Panc1 (cell line): Measurements from ENCODE around the gene KIF18B. TPM values are rescaled to one million over a fixed set of nuclear protein-coding genes. Genes with fewer than 3 reads are reported as not detected.

Experiments
- ATAC-seq: fragments of 200-7000 bp; cut with Tn5 transposase; 2 replicates; pipeline ENCODE4 v1.9.1; 2020; ENCODE audit warnings: mild to moderate bottlenecking, moderate library complexity
- BruUV-seq: library from RNA; stranded (reverse); fragments of 400-500 nt; replicated peaks from 2 replicates; lab custom pipeline; 2021; lab: Mats Ljungman, UMichigan
- CTCF ChIA-PET: fragments of 300-600 bp; sonication (Branson Sonifier 250); formaldehyde crosslinking; loops from one replicate; lab custom pipeline; 2022; ENCODE audit warnings: antibody characterized with exemption; lab: Charles Lee
- POLR2A ChIA-PET: fragments of 300-600 bp; sonication (Branson Sonifier 250); formaldehyde crosslinking; loops from one replicate; lab custom pipeline; 2022; ENCODE audit warnings: antibody characterized with exemption; lab: Charles Lee
- DNase-seq: peaks from one replicate; pipeline ENCODE4 v3.0.0-alpha.2; 2010; ENCODE audit warnings: low read depth, low spot score
- H3K27ac ChIP-seq: 2 replicates; pipeline ENCODE4 v1.5.1; 2011; ENCODE audit warnings: mild to moderate bottlenecking, low read length, inconsistent platforms
- H3K27me3 ChIP-seq: fragments of 200-500 bp; sonication (Bioruptor generic); 2 replicates; pipeline ENCODE4 v1.6.0; 2014; ENCODE audit warnings: low read length, inconsistent platforms; ENCODE audit not compliant: control insufficient read depth, insufficient read depth
- H3K36me3 ChIP-seq: fragments of 200-500 bp; sonication (Bioruptor generic); 2 replicates; pipeline ENCODE4 v1.5.1; 2014; ENCODE audit warnings: inconsistent platforms, mild to moderate bottlenecking, low read length, moderate library complexity; ENCODE audit not compliant: control insufficient read depth, insufficient read depth
- H3K4me1 ChIP-seq: 2 replicates; pipeline ENCODE4 v1.5.1; 2011; ENCODE audit warnings: inconsistent platforms, mild to moderate bottlenecking, low read length, moderate library complexity; ENCODE audit not compliant: control insufficient read depth, insufficient read depth
- H3K4me3 ChIP-seq, 2 experiments: 2 replicates each; pipeline ENCODE4 v1.5.1; 2011 to 2012; ENCODE audit warnings: low read depth in 2 of 2, low read length in 2 of 2, mild to moderate bottlenecking in 2 of 2, inconsistent platforms in 1 of 2, moderate library complexity in 1 of 2
- H3K9me3 ChIP-seq: fragments of 200-500 bp; sonication (Bioruptor generic); 2 replicates; pipeline ENCODE4 v1.5.1; 2014; ENCODE audit warnings: low read depth, mild to moderate bottlenecking, inconsistent platforms, low read length, moderate library complexity; ENCODE audit not compliant: control insufficient read depth, insufficient read depth
- POLR2AphosphoS5 ChIP-seq: IDR thresholded peaks from 2 replicates; pipeline ENCODE4 v1.6.1; 2012; ENCODE audit warnings: mild to moderate bottlenecking, low read depth, low read length, moderate library complexity
- SIN3A ChIP-seq: IDR thresholded peaks from 2 replicates; pipeline ENCODE4 v1.6.1; 2012; ENCODE audit warnings: low read depth, mild to moderate bottlenecking, low read length, moderate library complexity, borderline replicate concordance; ENCODE audit not compliant: insufficient read depth
- TCF7L2 ChIP-seq: IDR thresholded peaks from 2 replicates; pipeline ENCODE4 v1.6.1; 2011; ENCODE audit warnings: mild to moderate bottlenecking, low read depth, low read length, inconsistent platforms
- in situ Hi-C: cut with HindIII; loops from 2 replicates; pipeline ENCODE4 v1.10.0; 2016; ENCODE audit warnings: low sequenced_read_pairs, low pct_unique_long_range_greater_than_20kb
- intact Hi-C: fragments of 100-400 bp; cut with micrococcal nuclease; formaldehyde crosslinking; loops from one replicate; pipeline ENCODE4 v1.10.0; 2022; ENCODE audit not compliant: unreplicated experiment
- total RNA-seq: library from RNA; stranded (reverse); gene quantifications from one replicate; pipeline ENCODE4 v1.2.1, GENCODE V29; 2021; ENCODE audit not compliant: unreplicated experiment
- TF ChIP-seq, protein P1 (sequence below), 2 experiments: IDR thresholded peaks; 2 replicates each; pipeline ENCODE4 v1.6.1; 2011 to 2012; ENCODE audit warnings: low read depth in 2 of 2, control low read depth in 1 of 2, low read length in 1 of 2, mild to moderate bottlenecking in 1 of 2, moderate library complexity in 1 of 2; ENCODE audit not compliant: insufficient read depth in 1 of 2
- TF ChIP-seq, protein P2 (sequence below): fragments of 450-650 bp; IDR thresholded peaks from 2 replicates; pipeline ENCODE4 v1.5.1; 2017; ENCODE audit warnings: mild to moderate bottlenecking

KIF18B gene
- total RNA-seq, 1 experiment from 2014 or later, result 31.3 TPM

- ATAC-seq (no peak), DNase-seq (no peak)
- in situ Hi-C loops, result no loop called here
- no peaks in the 10 kb centered on the region for H3K36me3 ChIP-seq
- TF ChIP-seq TCF7L2 (no peak), POLR2AphosphoS5 (no peak)
- TF ChIP-seq, protein P1, sequence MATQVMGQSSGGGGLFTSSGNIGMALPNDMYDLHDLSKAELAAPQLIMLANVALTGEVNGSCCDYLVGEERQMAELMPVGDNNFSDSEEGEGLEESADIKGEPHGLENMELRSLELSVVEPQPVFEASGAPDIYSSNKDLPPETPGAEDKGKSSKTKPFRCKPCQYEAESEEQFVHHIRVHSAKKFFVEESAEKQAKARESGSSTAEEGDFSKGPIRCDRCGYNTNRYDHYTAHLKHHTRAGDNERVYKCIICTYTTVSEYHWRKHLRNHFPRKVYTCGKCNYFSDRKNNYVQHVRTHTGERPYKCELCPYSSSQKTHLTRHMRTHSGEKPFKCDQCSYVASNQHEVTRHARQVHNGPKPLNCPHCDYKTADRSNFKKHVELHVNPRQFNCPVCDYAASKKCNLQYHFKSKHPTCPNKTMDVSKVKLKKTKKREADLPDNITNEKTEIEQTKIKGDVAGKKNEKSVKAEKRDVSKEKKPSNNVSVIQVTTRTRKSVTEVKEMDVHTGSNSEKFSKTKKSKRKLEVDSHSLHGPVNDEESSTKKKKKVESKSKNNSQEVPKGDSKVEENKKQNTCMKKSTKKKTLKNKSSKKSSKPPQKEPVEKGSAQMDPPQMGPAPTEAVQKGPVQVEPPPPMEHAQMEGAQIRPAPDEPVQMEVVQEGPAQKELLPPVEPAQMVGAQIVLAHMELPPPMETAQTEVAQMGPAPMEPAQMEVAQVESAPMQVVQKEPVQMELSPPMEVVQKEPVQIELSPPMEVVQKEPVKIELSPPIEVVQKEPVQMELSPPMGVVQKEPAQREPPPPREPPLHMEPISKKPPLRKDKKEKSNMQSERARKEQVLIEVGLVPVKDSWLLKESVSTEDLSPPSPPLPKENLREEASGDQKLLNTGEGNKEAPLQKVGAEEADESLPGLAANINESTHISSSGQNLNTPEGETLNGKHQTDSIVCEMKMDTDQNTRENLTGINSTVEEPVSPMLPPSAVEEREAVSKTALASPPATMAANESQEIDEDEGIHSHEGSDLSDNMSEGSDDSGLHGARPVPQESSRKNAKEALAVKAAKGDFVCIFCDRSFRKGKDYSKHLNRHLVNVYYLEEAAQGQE (IDR thresholded peaks at IDR 0.05; ENCODE audit: insufficient read depth in 1 of 2, low read depth in 2 of 2, low read length in 1 of 2), result no peak
- TF ChIP-seq, protein P2, sequence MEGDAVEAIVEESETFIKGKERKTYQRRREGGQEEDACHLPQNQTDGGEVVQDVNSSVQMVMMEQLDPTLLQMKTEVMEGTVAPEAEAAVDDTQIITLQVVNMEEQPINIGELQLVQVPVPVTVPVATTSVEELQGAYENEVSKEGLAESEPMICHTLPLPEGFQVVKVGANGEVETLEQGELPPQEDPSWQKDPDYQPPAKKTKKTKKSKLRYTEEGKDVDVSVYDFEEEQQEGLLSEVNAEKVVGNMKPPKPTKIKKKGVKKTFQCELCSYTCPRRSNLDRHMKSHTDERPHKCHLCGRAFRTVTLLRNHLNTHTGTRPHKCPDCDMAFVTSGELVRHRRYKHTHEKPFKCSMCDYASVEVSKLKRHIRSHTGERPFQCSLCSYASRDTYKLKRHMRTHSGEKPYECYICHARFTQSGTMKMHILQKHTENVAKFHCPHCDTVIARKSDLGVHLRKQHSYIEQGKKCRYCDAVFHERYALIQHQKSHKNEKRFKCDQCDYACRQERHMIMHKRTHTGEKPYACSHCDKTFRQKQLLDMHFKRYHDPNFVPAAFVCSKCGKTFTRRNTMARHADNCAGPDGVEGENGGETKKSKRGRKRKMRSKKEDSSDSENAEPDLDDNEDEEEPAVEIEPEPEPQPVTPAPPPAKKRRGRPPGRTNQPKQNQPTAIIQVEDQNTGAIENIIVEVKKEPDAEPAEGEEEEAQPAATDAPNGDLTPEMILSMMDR, result no peak
- no peak overlapping the region for H3K4me3 ChIP-seq
- no peaks in the 10 kb centered on the region for H3K9me3 ChIP-seq
- intact Hi-C loops, result no loop called here
- peaks cover 8% of the 10 kb centered on the region for H3K4me1 ChIP-seq
- ChIA-PET CTCF (interaction anchor here (0.7 kb wide), 1 partner anchor 43 kb away, joined by 3 read pairs; no protein-coding TSS in a partner anchor), POLR2A (no interaction called here)
- no peaks in the 10 kb centered on the region for H3K27me3 ChIP-seq
- H3K27ac ChIP-seq, result no peak overlapping the region
- no TSS peak for BruUV-seq
Measured at GRCh38 chr17:44977814-44978550, 30.4 kb upstream of the KIF18B start.

GRCh38 chr17:44977065-44977464 is 29.5 kb upstream of the KIF18B start:
- ChIA-PET POLR2A (no interaction called here), CTCF (no interaction called here)
- Histone ChIP-seq H3K36me3 (no peaks in the 10 kb centered on the region), H3K9me3 (no peaks in the 10 kb centered on the region), H3K27me3 (no peaks in the 10 kb centered on the region), H3K27ac (no peak overlapping the region), H3K4me3 (no peak overlapping the region), H3K4me1 (peaks cover 8% of the 10 kb centered on the region)
- DNase-seq (no peak), ATAC-seq (no peak)
- in situ Hi-C loops, result no loop called here
- no peak for TF ChIP-seq SIN3A
- TF ChIP-seq TCF7L2, result no peak
- TF ChIP-seq, protein P1 (IDR thresholded peaks at IDR 0.05; ENCODE audit: insufficient read depth in 1 of 2, low read depth in 2 of 2, low read length in 1 of 2), result no peak
- TF ChIP-seq, protein P2, result no peak
- no peak for TF ChIP-seq POLR2AphosphoS5
- BruUV-seq, result no TSS peak
- intact Hi-C loops, result no loop called here
